HL-60 (cell line): ENCODE results near the gene LMAN1L.

Experiments
- POLR2AphosphoS5 ChIP-seq: IDR thresholded peaks from 2 replicates; pipeline ENCODE4 v1.6.1; 2012; ENCODE audit warnings: low read depth
- SPI1 ChIP-seq: IDR thresholded peaks from 2 replicates; pipeline ENCODE4 v1.6.1; 2012; ENCODE audit warnings: low read depth, mild to moderate bottlenecking, borderline replicate concordance
- TF ChIP-seq, protein P1 (sequence below): IDR thresholded peaks from one replicate; pipeline ENCODE4 v1.5.1; 2011; ENCODE audit warnings: low read length, control low read depth, inconsistent platforms; ENCODE audit not compliant: insufficient read depth
- TF ChIP-seq, protein P2 (sequence below): IDR thresholded peaks from 2 replicates; pipeline ENCODE4 v1.6.1; 2012; ENCODE audit warnings: low read depth; ENCODE audit not compliant: insufficient replicate concordance

DNA sequence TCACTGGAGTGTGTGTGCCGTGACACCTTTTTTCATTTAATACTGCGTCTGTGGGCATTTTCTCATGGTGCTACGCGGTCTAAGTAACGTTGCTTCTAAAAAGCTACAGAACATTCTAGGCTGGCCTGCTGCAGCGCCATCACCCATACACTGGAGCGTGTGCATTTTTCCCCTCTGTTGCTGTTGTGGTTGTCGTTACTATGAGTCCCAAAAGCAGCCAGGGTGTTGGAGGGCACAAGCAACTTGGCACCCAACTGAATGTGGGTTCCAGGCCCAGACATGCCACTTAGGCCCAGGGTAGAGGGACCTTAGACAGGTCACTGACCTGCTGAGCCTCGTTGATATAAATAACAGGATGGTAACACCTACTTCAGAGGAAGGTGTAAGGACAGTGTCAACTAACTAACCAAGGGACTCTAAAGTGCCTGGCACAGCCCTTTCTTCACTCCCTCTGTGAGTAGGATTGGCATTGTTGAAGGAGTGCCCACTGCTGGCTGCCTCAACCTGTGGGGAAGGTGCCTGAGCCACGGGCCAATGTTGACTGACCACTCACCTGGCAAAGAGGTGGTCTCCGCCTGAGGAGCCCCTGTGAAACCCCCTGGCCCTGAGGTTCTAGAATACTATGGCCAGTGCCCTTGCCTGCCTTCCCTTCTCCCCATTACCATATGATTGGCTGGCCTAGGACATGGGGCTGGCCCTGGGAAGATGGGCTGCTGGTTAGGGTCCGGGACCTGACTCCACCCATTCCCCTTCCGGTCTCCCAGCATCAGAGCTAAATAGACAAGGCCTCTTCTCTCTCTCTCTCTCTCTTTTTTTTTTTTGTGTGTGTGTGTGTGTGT lies 27.2 kb upstream of the LMAN1L start:
- TF ChIP-seq, protein P1, sequence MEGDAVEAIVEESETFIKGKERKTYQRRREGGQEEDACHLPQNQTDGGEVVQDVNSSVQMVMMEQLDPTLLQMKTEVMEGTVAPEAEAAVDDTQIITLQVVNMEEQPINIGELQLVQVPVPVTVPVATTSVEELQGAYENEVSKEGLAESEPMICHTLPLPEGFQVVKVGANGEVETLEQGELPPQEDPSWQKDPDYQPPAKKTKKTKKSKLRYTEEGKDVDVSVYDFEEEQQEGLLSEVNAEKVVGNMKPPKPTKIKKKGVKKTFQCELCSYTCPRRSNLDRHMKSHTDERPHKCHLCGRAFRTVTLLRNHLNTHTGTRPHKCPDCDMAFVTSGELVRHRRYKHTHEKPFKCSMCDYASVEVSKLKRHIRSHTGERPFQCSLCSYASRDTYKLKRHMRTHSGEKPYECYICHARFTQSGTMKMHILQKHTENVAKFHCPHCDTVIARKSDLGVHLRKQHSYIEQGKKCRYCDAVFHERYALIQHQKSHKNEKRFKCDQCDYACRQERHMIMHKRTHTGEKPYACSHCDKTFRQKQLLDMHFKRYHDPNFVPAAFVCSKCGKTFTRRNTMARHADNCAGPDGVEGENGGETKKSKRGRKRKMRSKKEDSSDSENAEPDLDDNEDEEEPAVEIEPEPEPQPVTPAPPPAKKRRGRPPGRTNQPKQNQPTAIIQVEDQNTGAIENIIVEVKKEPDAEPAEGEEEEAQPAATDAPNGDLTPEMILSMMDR, result no peak
- TF ChIP-seq, protein P2, sequence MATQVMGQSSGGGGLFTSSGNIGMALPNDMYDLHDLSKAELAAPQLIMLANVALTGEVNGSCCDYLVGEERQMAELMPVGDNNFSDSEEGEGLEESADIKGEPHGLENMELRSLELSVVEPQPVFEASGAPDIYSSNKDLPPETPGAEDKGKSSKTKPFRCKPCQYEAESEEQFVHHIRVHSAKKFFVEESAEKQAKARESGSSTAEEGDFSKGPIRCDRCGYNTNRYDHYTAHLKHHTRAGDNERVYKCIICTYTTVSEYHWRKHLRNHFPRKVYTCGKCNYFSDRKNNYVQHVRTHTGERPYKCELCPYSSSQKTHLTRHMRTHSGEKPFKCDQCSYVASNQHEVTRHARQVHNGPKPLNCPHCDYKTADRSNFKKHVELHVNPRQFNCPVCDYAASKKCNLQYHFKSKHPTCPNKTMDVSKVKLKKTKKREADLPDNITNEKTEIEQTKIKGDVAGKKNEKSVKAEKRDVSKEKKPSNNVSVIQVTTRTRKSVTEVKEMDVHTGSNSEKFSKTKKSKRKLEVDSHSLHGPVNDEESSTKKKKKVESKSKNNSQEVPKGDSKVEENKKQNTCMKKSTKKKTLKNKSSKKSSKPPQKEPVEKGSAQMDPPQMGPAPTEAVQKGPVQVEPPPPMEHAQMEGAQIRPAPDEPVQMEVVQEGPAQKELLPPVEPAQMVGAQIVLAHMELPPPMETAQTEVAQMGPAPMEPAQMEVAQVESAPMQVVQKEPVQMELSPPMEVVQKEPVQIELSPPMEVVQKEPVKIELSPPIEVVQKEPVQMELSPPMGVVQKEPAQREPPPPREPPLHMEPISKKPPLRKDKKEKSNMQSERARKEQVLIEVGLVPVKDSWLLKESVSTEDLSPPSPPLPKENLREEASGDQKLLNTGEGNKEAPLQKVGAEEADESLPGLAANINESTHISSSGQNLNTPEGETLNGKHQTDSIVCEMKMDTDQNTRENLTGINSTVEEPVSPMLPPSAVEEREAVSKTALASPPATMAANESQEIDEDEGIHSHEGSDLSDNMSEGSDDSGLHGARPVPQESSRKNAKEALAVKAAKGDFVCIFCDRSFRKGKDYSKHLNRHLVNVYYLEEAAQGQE, result no peak
- no peak for TF ChIP-seq POLR2AphosphoS5
- no peak for TF ChIP-seq SPI1
